Measurements from ENCODE around the gene OR5AK2.
"Not testable (repeated sequence)": the region's sequence is repeated elsewhere in the genome, so short reads cannot be mapped to it uniquely, and the experiment has no call there.

The OR5AK2 gene, protein sequence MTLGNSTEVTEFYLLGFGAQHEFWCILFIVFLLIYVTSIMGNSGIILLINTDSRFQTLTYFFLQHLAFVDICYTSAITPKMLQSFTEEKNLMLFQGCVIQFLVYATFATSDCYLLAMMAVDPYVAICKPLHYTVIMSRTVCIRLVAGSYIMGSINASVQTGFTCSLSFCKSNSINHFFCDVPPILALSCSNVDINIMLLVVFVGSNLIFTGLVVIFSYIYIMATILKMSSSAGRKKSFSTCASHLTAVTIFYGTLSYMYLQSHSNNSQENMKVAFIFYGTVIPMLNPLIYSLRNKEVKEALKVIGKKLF

DNA sequence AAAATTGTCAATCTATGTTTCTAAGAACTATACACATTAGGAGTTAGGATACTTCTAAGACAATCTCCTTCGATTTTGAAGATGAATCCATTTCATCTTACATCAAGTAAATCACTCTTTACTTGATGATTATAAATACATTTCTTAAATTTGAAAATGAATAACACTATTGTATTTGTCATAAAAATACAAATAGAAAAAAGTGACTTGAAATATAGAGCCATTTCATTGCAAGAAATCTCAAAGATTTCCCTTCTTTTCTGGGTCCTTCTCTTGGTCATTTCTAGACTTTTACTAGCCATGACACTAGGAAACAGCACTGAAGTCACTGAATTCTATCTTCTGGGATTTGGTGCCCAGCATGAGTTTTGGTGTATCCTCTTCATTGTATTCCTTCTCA lies at the start of gene OR5AK2:
Gene OR5AK2, plus strand, starts transcription at position 301 of the 400 bp plus-strand sequence. Its CDS starts 0 bp downstream, at position 301.
- DNase-seq, result no peak

DNA sequence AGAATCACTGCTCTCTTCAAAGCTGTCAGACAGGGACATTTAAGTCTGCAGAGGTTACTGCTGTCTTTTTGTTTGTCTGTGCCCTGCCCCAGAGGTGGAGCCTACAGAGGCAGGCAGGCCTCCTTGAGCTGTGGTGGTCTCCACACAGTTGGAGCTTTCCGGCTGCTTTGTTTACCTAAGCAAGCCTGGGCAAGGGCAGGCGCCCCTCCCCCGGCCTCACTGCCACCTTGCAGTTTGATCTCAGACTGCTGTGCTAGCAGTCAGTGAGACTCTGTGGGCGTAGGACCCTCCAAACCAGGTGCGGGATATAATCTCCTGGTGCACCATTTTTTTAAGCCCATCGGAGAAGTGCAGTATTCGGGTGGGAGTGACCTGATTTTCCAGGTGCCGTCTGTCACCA lies 43.2 kb upstream of the OR5AK2 start:
- not testable (repeated sequence) for DNase-seq

DNA sequence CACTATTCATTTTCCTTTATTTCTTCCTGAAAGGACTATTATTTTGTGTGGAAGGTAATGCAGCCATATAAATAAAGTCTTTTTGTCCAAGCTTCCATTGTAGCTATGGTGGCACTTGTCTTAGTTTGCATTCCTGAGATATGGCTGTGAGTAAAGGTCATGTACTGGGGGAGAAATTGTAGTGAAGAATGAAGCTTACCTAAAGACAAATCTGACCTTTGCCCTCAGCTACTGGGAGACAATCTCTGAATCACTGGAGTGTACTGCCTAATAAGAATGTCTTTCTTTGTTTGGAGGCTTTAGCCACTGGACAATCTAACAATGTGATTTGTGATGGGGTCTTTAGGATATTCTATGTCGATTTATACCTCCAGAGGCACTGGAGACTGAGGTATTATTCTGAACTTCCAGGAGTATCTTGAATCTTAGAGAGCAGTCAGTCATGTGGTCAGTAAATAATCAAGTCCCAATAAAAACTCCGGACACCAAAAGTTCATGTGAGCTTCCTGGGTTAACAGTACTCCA lies 39.7 kb upstream of the OR5AK2 start:
- no peak for DNase-seq

GRCh38 chr11:56950510-56950909 lies 38.2 kb upstream of the OR5AK2 start:
- DNase-seq, result no peak

GRCh38 chr11:56953907-56954306 lies 34.8 kb upstream of the OR5AK2 start:
- DNase-seq, result not testable (repeated sequence)

DNA sequence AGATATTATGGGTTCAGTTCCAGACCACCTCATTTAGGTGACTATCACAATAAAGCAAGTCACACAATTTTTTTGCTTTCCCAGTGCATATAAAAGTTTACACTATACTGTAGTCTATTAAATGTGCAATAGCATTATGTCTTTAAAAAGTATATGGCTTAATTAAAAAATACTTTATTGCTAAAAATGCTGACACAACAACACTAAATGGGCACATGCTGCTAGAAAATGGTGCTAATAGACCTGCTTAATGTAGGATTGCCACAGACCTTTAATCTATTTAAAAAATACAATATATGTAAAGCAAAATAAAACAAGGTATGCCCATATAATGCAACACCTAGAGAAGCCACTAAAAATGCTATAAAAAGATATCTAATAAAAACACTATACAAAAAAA lies 27.1 kb upstream of the OR5AK2 start:
- no peak for DNase-seq

GRCh38 chr11:56967726-56968125 lies 21.0 kb upstream of the OR5AK2 start:
- no peak for DNase-seq

- DNase-seq, result no peak
These were observed 20.2 kb upstream of the OR5AK2 start for GRCh38 chr11:56968524-56968923.

GRCh38 chr11:56977314-56977713 lies 11.4 kb upstream of the OR5AK2 start:
- DNase-seq, result no peak

- no peak for DNase-seq
These were observed 2.0 kb downstream of the OR5AK2 start for GRCh38 chr11:56990702-56991101.

DNA sequence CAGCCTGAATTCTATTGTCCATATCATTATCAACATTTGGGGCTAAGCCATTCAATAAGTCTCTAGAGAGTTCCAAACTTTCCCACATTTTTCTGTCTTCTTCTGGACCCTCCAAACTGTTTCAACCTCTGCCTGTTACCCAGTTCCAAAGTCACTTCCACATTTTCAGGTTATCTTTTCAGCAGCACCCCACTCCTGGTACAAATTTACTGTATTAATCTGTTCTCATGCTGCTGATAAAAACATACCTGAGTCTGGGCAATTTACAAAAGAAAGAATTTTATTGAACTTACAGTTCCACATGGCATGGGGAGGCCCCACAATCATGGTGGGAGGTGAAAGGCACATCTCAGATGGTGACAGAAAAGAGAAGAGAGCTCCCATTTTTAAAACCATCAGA lies 5.8 kb downstream of the OR5AK2 start:
- no peak for DNase-seq

DNA sequence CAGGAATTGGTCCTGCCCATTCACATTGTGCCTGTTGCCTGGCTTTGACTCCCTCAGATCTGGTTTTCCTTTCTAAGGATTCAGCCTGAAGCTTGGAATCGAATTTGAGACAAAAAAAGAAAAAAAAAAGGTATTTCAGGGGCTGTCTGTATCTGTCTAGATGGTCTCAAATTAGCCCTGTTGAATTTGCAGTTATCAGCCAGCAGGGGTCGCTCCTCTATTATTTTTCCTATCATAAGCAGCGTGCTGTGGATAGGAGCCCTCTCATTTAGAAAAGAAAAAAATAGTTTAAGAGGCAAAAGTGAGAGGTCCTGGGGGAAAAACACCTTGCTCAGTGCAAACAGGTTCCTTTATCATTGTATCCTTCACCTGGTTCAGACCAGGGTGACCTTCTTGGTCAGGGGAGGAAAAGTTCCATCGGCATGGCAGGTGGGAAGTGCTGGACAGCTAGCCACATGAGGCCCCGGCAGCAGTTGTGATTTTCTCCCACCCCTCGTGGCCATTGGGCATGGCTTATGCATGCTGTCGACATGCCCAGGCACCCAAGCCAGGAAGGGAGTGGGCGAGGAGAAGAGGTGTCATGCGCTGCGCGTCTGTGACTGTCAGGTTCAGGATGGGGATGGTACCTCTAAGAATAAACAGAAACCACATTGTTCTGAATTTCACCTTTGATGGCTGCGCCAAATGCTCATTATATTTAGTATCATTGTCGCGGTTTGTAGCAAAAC lies 13.1 kb downstream of the OR5AK2 start:
- no peak for DNase-seq

GRCh38 chr11:57008373-57008772 lies 19.7 kb downstream of the OR5AK2 start:
- DNase-seq, result no peak

GRCh38 chr11:57015679-57016078 lies 27.0 kb downstream of the OR5AK2 start:
- DNase-seq, result no peak

GRCh38 chr11:57031556-57031955 lies 42.8 kb downstream of the OR5AK2 start:
- no peak for DNase-seq

Data from 8988T (cell line).